Neural cell (in vitro differentiated cells): ENCODE measurements around the gene LSM3. TPM values are rescaled to one million over a fixed set of nuclear protein-coding genes. Genes with fewer than 3 reads are reported as not detected.

Source experiments
- H2AFZ ChIP-seq: fragments of 200-600, 300-800 bp; sonication (generic), shearing (Covaris generic); 2 replicates; pipeline ENCODE4 v1.6.0; 2014; ENCODE audit warnings: low read depth, mild to moderate bottlenecking, antibody characterized with exemption, low read length, moderate library complexity
- H3F3A ChIP-seq: fragments of 200-600 bp; shearing (Covaris generic); 2 replicates; pipeline ENCODE4 v1.6.1; 2016; ENCODE audit warnings: mild to moderate bottlenecking, moderate library complexity, mixed read lengths, antibody characterized with exemption, low read length; ENCODE audit not compliant: insufficient read depth, poor library complexity, severe bottlenecking
- H3K27ac ChIP-seq: fragments of 200-600, 300-800 bp; sonication (generic), shearing (Covaris generic); 2 replicates; pipeline ENCODE4 v1.5.1; 2014; ENCODE audit warnings: mild to moderate bottlenecking, low read length, moderate library complexity
- H3K27me3 ChIP-seq: fragments of 300-800, 200-600 bp; sonication (generic), shearing (Covaris generic); 2 replicates; pipeline ENCODE4 v1.6.0; 2014; ENCODE audit warnings: mild to moderate bottlenecking, low read depth, low read length, moderate library complexity; ENCODE audit not compliant: insufficient read depth
- H3K36me3 ChIP-seq: fragments of 300-800, 200-600 bp; sonication (generic), shearing (Covaris generic); 2 replicates; pipeline ENCODE4 v1.5.1; 2014; ENCODE audit warnings: mild to moderate bottlenecking, antibody characterized with exemption, low read length, moderate library complexity; ENCODE audit not compliant: insufficient read depth
- H3K4me2 ChIP-seq: fragments of 300-800, 200-600 bp; sonication (generic), shearing (Covaris generic); 2 replicates; pipeline ENCODE4 v1.6.0; 2014; ENCODE audit warnings: mild to moderate bottlenecking, low read length
- H3K4me3 ChIP-seq: fragments of 300-800, 200-600 bp; sonication (generic), shearing (Covaris generic); 2 replicates; pipeline ENCODE4 v1.5.1; 2014; ENCODE audit warnings: mild to moderate bottlenecking, low read length, moderate library complexity
- H3K79me2 ChIP-seq: fragments of 200-600 bp; shearing (Covaris generic); replicated peaks from 2 replicates; pipeline ENCODE4 v1.6.0; 2014; ENCODE audit warnings: mild to moderate bottlenecking, low read length, moderate library complexity; ENCODE audit not compliant: insufficient read depth
- H3K9ac ChIP-seq: fragments of 300-800, 200-600 bp; sonication (generic), shearing (Covaris generic); 2 replicates; pipeline ENCODE4 v1.6.1; 2016; ENCODE audit warnings: mild to moderate bottlenecking, low read length, mixed read lengths
- H3K9me2 ChIP-seq: fragments of 200-600 bp; shearing (Covaris generic); 2 replicates; pipeline ENCODE4 v1.6.1; 2016; ENCODE audit warnings: mild to moderate bottlenecking, low read length, mixed read lengths; ENCODE audit not compliant: insufficient read depth
- H3K9me3 ChIP-seq: fragments of 200-600, 300-800 bp; sonication (generic), shearing (Covaris generic); 2 replicates; pipeline ENCODE4 v1.6.1; 2016; ENCODE audit warnings: mild to moderate bottlenecking, mixed run types, low read length, moderate library complexity, mixed read lengths
- H4K20me1 ChIP-seq: fragments of 200-600 bp; shearing (Covaris generic); 2 replicates; pipeline ENCODE4 v1.6.1; 2016; ENCODE audit warnings: mild to moderate bottlenecking, mixed run types; ENCODE audit not compliant: insufficient read depth
- EP300 ChIP-seq: fragments of 450-650 bp; conservative IDR thresholded peaks from 2 replicates; pipeline ENCODE4 v1.6.1; 2014; ENCODE audit warnings: antibody characterized with exemption, mild to moderate bottlenecking, moderate library complexity; ENCODE audit not compliant: poor library complexity, severe bottlenecking
- EZH2 ChIP-seq: fragments of 200-600, 300-800 bp; shearing (Covaris generic), sonication (generic); IDR thresholded peaks from 2 replicates; pipeline ENCODE4 v1.6.1; 2014; ENCODE audit warnings: antibody characterized with exemption, low read length, borderline replicate concordance, mild to moderate bottlenecking; ENCODE audit not compliant: insufficient read depth, poor library complexity, severe bottlenecking
- MXI1 ChIP-seq: fragments of 450-650 bp; conservative IDR thresholded peaks from 2 replicates; pipeline ENCODE4 v1.6.1; 2014; ENCODE audit warnings: antibody characterized with exemption, mild to moderate bottlenecking; ENCODE audit not compliant: poor library complexity, severe bottlenecking
- POLR2AphosphoS5 ChIP-seq: IDR thresholded peaks from 2 replicates; pipeline ENCODE4 v1.6.1; 2012
- RAD21 ChIP-seq: fragments of 450-650 bp; conservative IDR thresholded peaks from 2 replicates; pipeline ENCODE4 v1.6.1; 2014; ENCODE audit warnings: antibody characterized with exemption, mild to moderate bottlenecking, moderate library complexity
- SMC3 ChIP-seq: fragments of 450-650 bp; conservative IDR thresholded peaks from 2 replicates; pipeline ENCODE4 v1.6.1; 2014; ENCODE audit warnings: antibody characterized with exemption, mild to moderate bottlenecking, moderate library complexity; ENCODE audit not compliant: poor library complexity
- TAF1 ChIP-seq: IDR thresholded peaks from 2 replicates; pipeline ENCODE4 v1.6.1; 2012; ENCODE audit warnings: low read depth
- polyA plus RNA-seq: library from polyadenylated mRNA; depleted of rRNA; stranded (reverse); fragments of >200 nt; gene quantifications from 2 replicates; pipeline ENCODE4 v1.2.3, GENCODE V29; 2014
- TF ChIP-seq, protein P1 (sequence below): IDR thresholded peaks from 2 replicates; pipeline ENCODE4 v1.6.1; 2012; ENCODE audit warnings: borderline replicate concordance
- TF ChIP-seq, protein P2 (sequence below): fragments of 450-650 bp; IDR thresholded peaks from 2 replicates; pipeline ENCODE4 v1.5.1; 2014; ENCODE audit warnings: antibody characterized with exemption, mild to moderate bottlenecking, moderate library complexity; ENCODE audit not compliant: poor library complexity, severe bottlenecking

The LSM3 gene
- polyA plus RNA-seq, 1 donor from 2014 or later = 29.6 TPM

DNA sequence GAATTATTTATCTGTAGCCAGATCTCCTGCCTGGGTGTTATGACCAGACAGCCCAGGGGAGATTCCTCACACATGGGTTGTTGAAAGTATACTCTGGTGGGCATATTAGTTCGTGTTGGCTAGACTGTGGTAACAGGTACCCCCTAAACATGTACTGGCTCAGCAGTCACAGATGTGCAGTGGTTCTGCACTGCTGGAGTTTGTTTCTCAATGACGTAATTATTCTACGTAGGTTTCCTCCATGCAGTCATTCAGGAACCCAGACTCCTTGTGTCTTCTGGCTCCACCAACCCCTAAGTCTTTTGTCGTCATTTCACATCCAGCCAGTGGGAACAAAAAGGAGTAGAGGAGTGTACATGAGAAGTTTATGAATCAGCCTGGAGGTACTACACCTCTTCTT is 16.2 kb downstream of the LSM3 start:
- TF ChIP-seq MXI1 = no peak
- no peak for TF ChIP-seq POLR2AphosphoS5
- TF ChIP-seq SMC3 = no peak
- TF ChIP-seq, protein P1, sequence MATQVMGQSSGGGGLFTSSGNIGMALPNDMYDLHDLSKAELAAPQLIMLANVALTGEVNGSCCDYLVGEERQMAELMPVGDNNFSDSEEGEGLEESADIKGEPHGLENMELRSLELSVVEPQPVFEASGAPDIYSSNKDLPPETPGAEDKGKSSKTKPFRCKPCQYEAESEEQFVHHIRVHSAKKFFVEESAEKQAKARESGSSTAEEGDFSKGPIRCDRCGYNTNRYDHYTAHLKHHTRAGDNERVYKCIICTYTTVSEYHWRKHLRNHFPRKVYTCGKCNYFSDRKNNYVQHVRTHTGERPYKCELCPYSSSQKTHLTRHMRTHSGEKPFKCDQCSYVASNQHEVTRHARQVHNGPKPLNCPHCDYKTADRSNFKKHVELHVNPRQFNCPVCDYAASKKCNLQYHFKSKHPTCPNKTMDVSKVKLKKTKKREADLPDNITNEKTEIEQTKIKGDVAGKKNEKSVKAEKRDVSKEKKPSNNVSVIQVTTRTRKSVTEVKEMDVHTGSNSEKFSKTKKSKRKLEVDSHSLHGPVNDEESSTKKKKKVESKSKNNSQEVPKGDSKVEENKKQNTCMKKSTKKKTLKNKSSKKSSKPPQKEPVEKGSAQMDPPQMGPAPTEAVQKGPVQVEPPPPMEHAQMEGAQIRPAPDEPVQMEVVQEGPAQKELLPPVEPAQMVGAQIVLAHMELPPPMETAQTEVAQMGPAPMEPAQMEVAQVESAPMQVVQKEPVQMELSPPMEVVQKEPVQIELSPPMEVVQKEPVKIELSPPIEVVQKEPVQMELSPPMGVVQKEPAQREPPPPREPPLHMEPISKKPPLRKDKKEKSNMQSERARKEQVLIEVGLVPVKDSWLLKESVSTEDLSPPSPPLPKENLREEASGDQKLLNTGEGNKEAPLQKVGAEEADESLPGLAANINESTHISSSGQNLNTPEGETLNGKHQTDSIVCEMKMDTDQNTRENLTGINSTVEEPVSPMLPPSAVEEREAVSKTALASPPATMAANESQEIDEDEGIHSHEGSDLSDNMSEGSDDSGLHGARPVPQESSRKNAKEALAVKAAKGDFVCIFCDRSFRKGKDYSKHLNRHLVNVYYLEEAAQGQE = no peak
- TF ChIP-seq, protein P2, sequence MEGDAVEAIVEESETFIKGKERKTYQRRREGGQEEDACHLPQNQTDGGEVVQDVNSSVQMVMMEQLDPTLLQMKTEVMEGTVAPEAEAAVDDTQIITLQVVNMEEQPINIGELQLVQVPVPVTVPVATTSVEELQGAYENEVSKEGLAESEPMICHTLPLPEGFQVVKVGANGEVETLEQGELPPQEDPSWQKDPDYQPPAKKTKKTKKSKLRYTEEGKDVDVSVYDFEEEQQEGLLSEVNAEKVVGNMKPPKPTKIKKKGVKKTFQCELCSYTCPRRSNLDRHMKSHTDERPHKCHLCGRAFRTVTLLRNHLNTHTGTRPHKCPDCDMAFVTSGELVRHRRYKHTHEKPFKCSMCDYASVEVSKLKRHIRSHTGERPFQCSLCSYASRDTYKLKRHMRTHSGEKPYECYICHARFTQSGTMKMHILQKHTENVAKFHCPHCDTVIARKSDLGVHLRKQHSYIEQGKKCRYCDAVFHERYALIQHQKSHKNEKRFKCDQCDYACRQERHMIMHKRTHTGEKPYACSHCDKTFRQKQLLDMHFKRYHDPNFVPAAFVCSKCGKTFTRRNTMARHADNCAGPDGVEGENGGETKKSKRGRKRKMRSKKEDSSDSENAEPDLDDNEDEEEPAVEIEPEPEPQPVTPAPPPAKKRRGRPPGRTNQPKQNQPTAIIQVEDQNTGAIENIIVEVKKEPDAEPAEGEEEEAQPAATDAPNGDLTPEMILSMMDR = no peak
- no peak for TF ChIP-seq RAD21
- TF ChIP-seq TAF1 = no peak
- TF ChIP-seq EZH2 = no peak
- no peak for TF ChIP-seq EP300
- H2AFZ ChIP-seq = no peak overlapping the region
- H3K27ac ChIP-seq = no peak overlapping the region
- H3K36me3 ChIP-seq = no peaks in the 10 kb centered on the region
- no peaks in the 10 kb centered on the region for H3K9me2 ChIP-seq
- H3K9ac ChIP-seq = no peak overlapping the region
- H3K4me3 ChIP-seq = no peak overlapping the region
- H3K79me2 ChIP-seq = no peaks in the 10 kb centered on the region
- H3K4me2 ChIP-seq = no peak overlapping the region
- no peaks in the 10 kb centered on the region for H3F3A ChIP-seq
- no peaks in the 10 kb centered on the region for H4K20me1 ChIP-seq
- no peaks in the 10 kb centered on the region for H3K9me3 ChIP-seq
- H3K27me3 ChIP-seq = no peaks in the 10 kb centered on the region

DNA sequence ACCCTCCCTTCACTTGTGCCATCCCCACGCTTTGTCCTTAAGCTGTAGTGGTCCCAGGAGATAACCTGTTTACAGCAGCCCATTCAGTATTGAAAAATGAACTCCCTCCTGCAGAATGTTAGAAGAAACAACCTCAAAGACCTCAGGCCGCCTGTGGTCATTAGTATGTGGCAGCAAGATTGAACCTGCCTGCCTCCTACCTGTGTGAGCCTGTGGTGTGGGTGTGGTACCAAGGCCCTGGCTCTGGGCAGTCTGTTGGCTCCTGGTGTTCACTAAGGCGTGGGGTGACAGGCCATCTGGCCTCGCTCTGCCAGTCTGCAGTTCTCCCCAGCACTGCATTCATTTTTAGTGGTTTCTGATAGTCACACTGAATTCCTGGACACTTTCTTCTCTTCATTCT is 21.0 kb downstream of the LSM3 start:
- H3K9me2 ChIP-seq = no peaks in the 10 kb centered on the region
- H3K9me3 ChIP-seq = no peaks in the 10 kb centered on the region
- H3K4me2 ChIP-seq = no peak overlapping the region
- no peaks in the 10 kb centered on the region for H3K36me3 ChIP-seq
- H2AFZ ChIP-seq = no peak overlapping the region
- no peak overlapping the region for H3K4me3 ChIP-seq
- no peak overlapping the region for H3K27ac ChIP-seq
- H4K20me1 ChIP-seq = no peaks in the 10 kb centered on the region
- H3K79me2 ChIP-seq = no peaks in the 10 kb centered on the region
- H3K27me3 ChIP-seq = no peaks in the 10 kb centered on the region
- H3F3A ChIP-seq = no peaks in the 10 kb centered on the region
- no peak for TF ChIP-seq EP300
- no peak for TF ChIP-seq SMC3
- H3K9ac ChIP-seq = no peak overlapping the region

DNA sequence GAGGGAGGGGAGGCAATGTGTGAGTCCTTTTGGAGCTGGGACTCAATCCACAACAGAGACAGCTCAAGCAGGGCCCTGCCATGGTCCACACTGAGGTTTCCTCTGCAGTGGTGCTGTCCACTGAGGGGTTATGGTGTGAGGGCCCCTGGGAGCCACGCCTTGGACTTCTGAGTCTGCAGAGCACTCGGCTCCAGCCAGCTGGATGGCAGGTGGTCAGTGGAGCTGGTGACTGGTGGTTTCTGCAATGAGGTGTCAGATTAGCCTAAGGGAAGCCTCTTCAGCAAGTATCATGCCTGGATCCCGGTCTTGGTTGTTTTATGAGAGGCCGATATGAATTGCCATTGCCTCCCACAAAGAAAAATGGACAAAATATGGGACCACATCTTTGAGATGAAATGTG is 21.7 kb downstream of the LSM3 start:
- no peaks in the 10 kb centered on the region for H3K27me3 ChIP-seq
- no peak overlapping the region for H3K4me2 ChIP-seq
- H2AFZ ChIP-seq = no peak overlapping the region

More for the DNA sequence above, 21.7 kb downstream of the LSM3 start:
- Histone ChIP-seq H3K9me2 (no peaks in the 10 kb centered on the region), H3F3A (no peaks in the 10 kb centered on the region), H3K79me2 (no peaks in the 10 kb centered on the region), H3K36me3 (no peaks in the 10 kb centered on the region), H3K9ac (no peak overlapping the region), H3K4me3 (no peak overlapping the region), H3K27ac (no peak overlapping the region), H4K20me1 (no peaks in the 10 kb centered on the region), H3K9me3 (no peaks in the 10 kb centered on the region)
- TF ChIP-seq EP300 = no peak
- TF ChIP-seq, protein P2 = no peak
- no peak for TF ChIP-seq MXI1
- no peak for TF ChIP-seq POLR2AphosphoS5
- TF ChIP-seq TAF1 = no peak
- TF ChIP-seq, protein P1 = no peak
- no peak for TF ChIP-seq RAD21
- TF ChIP-seq SMC3 = no peak
